Measurements from ENCODE around the gene CDYL2. TPM values are rescaled to one million over a fixed set of nuclear protein-coding genes. Genes with fewer than 3 reads are reported as not detected.
A peak's percentile ranks its signal among the peaks of the same experiment; 100 is the strongest.

CDYL2 gene
- total RNA-seq, 6 experiments from 2014 or later, result 15.4 to 22.5 (median 20.6) TPM

DNA sequence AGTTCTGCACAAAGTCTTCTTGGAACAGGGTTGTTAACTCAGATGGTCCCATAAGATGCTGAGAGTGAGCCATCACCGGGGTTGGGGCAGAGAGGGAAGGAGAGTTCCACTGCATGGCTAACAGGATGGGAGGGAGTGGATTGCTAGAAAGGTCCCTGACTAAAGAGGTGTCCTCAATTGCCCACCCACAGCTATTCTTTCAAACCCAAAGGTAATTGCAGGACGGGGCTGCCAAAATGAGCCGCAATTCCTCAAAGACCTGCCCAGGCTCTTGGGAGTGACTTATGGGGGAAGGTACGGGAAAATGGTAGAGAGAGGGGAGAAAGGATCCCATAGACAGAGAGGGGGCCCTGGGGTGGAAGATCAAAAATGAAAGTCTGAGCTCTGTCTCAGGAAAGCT, 203.2 kb downstream of the CDYL2 start:
- TF ChIP-seq, protein P1, sequence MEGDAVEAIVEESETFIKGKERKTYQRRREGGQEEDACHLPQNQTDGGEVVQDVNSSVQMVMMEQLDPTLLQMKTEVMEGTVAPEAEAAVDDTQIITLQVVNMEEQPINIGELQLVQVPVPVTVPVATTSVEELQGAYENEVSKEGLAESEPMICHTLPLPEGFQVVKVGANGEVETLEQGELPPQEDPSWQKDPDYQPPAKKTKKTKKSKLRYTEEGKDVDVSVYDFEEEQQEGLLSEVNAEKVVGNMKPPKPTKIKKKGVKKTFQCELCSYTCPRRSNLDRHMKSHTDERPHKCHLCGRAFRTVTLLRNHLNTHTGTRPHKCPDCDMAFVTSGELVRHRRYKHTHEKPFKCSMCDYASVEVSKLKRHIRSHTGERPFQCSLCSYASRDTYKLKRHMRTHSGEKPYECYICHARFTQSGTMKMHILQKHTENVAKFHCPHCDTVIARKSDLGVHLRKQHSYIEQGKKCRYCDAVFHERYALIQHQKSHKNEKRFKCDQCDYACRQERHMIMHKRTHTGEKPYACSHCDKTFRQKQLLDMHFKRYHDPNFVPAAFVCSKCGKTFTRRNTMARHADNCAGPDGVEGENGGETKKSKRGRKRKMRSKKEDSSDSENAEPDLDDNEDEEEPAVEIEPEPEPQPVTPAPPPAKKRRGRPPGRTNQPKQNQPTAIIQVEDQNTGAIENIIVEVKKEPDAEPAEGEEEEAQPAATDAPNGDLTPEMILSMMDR (IDR thresholded peaks at IDR 0.05), result no peak
- no peak overlapping the region for H3K27ac Mint-ChIP-seq
- DNase-seq, result no peak
- no peak overlapping the region; the same call in 1 of the 2 replicates for H3K4me3 Mint-ChIP-seq
- H3K9me3 Mint-ChIP-seq, result peaks cover 8% of the 10 kb centered on the region
- H3K4me1 Mint-ChIP-seq (ENCODE audit: low read depth), result peaks cover 45% of the 10 kb centered on the region
- no peaks in the 10 kb centered on the region; the same call in 1 of the 2 replicates for H3K27me3 Mint-ChIP-seq (ENCODE audit: insufficient read depth)
- peaks cover 24% of the 10 kb centered on the region for H3K36me3 Mint-ChIP-seq (ENCODE audit: low read depth)

DNA sequence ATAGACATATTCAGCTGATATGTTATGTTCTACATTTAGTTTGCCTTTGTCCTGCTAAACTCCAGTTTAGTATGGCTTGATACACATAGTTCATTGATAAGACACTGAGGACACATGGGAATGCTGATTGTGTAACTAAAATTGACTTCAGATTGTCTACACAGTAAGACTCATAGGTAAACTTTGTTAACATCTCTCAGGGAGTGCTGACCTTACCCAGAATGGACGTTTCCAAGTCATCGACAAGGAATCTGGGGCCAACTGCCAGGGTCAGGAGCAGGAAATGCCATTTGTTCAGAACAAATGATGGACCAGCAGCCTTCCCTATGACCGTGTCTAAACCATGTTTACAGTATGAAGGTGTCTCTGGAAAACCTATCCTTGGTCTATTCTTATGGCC, 204.9 kb downstream of the CDYL2 start:
- TF ChIP-seq, protein P1 (IDR thresholded peaks at IDR 0.05), result no peak
- DNase-seq, result peak; percentile 64
- Mint-ChIP-seq H3K27me3 (ENCODE audit: insufficient read depth) (no peaks in the 10 kb centered on the region; the same call in 1 of the 2 replicates), H3K9me3 (peaks cover 8% of the 10 kb centered on the region), H3K4me1 (ENCODE audit: low read depth) (peaks cover 54% of the 10 kb centered on the region), H3K4me3 (peak overlapping the region; percentile 14; the same call in 1 of the 2 replicates), H3K36me3 (ENCODE audit: low read depth) (peaks cover 27% of the 10 kb centered on the region), H3K27ac (peak overlapping the region; percentile 66)

DNA sequence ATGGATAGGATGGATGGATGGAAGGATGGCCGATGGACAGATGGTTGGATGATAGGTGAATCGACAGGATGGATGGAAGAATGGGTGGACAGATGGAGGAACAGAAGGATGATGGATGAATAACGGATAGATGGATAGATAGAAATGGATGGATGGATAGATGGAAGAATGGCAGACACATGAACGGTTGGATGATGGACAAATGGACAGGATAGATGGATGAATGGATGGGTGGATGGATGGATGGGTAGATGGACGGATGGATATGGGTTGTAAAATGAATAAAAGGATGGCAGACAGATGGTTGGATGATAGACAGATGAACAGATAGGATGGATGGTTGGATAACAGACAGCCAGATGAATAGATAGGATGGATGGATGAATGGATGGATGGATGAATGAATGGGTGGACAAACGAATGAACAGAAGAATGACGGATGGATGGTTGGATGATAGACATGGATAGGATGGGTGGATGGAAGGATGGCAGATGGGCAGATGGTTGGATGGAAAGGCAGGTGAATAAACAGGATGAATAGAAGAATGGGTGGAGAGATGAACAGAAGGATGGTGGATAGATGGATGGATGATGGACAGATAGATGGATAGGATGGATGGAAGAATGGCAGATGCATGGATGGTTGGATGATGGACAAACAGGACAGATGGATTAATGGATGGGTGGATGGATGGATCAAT, 207.7 kb downstream of the CDYL2 start:
- TF ChIP-seq, protein P1 (IDR thresholded peaks at IDR 0.05), result no peak
- no peaks in the 10 kb centered on the region; the same call in 1 of the 2 replicates for H3K27me3 Mint-ChIP-seq (ENCODE audit: insufficient read depth)
- no peak overlapping the region for H3K27ac Mint-ChIP-seq
- H3K4me3 Mint-ChIP-seq, result no peak overlapping the region; the same call in 1 of the 2 replicates
- no peak for DNase-seq
- peaks cover 23% of the 10 kb centered on the region for H3K36me3 Mint-ChIP-seq (ENCODE audit: low read depth)
- H3K4me1 Mint-ChIP-seq (ENCODE audit: low read depth), result peaks cover 44% of the 10 kb centered on the region
- peaks cover 8% of the 10 kb centered on the region for H3K9me3 Mint-ChIP-seq

DNA sequence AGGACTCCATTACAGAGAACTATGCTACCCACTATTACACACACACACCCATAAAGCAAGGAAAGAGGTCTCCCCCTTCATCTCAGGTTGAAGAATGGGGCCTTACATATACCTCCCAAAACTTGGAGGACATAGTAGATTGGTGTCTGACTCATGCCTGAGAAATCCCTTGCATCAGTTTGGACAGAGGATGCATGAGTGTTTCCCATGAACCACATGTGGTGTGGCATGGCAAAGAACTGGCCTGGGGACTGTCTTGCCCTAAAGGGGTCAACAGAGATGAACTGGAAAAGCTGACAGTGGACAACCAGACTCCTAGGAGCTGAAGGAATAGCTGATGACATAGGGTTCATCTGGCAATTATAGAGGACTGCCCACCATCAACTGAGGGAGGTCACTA, 209.6 kb downstream of the CDYL2 start:
- TF ChIP-seq, protein P1 (IDR thresholded peaks at IDR 0.05), result no peak
- DNase-seq, result peak; percentile 30
- H3K4me1 Mint-ChIP-seq (ENCODE audit: low read depth), result peaks cover 32% of the 10 kb centered on the region
- no peaks in the 10 kb centered on the region; the same call in 1 of the 2 replicates for H3K27me3 Mint-ChIP-seq (ENCODE audit: insufficient read depth)
- H3K36me3 Mint-ChIP-seq (ENCODE audit: low read depth), result peaks cover 21% of the 10 kb centered on the region
- H3K4me3 Mint-ChIP-seq, result no peak overlapping the region
- H3K27ac Mint-ChIP-seq, result peak overlapping the region; percentile 34
- H3K9me3 Mint-ChIP-seq, result peaks cover 8% of the 10 kb centered on the region

DNA sequence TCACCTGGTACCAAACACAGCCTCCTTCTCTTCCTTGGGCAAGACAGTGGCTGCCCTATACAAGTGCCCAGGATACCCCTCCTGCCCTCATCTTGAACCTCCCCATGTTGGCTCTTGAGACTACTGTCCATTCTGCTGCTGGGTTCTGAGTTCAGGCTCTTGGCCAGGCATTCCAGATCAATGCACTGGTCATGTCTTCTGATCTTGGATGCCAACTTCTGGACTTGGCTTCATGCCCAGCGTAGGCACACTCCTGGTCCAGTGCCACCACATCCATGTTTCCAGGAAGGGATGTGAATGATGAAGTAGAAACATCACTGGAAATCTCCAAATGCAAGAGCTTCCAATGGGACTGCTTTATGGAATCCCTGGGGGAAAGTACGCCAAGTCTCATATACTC, 212.1 kb downstream of the CDYL2 start:
- no peak overlapping the region for H3K27ac Mint-ChIP-seq
- H3K27me3 Mint-ChIP-seq (ENCODE audit: insufficient read depth), result no peaks in the 10 kb centered on the region; the same call in 1 of the 2 replicates
- H3K9me3 Mint-ChIP-seq, result peaks cover 8% of the 10 kb centered on the region
- no peak overlapping the region for H3K4me3 Mint-ChIP-seq
- H3K4me1 Mint-ChIP-seq (ENCODE audit: low read depth), result peaks cover 18% of the 10 kb centered on the region
- DNase-seq, result no peak
- TF ChIP-seq, protein P1 (IDR thresholded peaks at IDR 0.05), result no peak
- peaks cover 26% of the 10 kb centered on the region for H3K36me3 Mint-ChIP-seq (ENCODE audit: low read depth)

Measured in HFFc6 (cell line).